H7 (cell line): ENCODE results near the gene FOXRED1. TPM values are rescaled to one million over a fixed set of nuclear protein-coding genes. Genes with fewer than 3 reads are reported as not detected.

ENCODE experiments used
- DNase-seq: peaks from one replicate; pipeline ENCODE4 v3.0.0; 2012
- H3K27me3 ChIP-seq: 2 replicates; pipeline ENCODE4 v1.6.0; 2011; ENCODE audit warnings: mild to moderate bottlenecking, low read length; ENCODE audit not compliant: control insufficient read depth, insufficient read depth
- H3K36me3 ChIP-seq: replicated peaks from 2 replicates; pipeline ENCODE4 v1.5.1; 2011; ENCODE audit warnings: low read length; ENCODE audit not compliant: control insufficient read depth, insufficient read depth
- H3K4me3 ChIP-seq: 2 replicates; pipeline ENCODE4 v1.5.1; 2011; ENCODE audit warnings: low read depth, mild to moderate bottlenecking, control low read depth, low read length, moderate library complexity; ENCODE audit not compliant: insufficient read depth
- total RNA-seq: library from RNA; depleted of rRNA; stranded (reverse); fragments of >200 nt; shearing (Covaris generic); gene quantifications from 2 replicates; pipeline ENCODE4 v1.2.3, GENCODE V29; 2014

FOXRED1 gene
- total RNA-seq, 1 experiment from 2014 or later = 68.7 TPM

DNA sequence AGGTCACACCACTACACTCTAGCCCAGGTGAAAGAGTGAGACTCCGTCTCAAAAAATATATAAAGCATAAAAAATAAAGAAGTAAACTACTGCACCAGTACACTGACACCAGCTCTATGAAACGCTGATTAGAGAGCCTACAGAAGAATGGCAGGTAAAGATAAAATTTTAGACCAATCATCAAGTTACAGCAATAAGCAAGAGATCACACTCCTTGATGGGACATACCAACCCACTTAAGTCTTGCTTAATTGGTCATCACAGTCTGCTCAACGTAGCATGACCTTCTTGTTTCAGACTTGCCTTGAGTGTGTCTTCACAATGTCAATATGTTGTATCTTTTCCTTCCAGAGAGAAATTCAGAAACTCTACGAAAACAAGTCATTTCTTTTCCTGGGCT, 12.7 kb upstream of the FOXRED1 start:
- Histone ChIP-seq H3K4me3 (no peak overlapping the region), H3K36me3 (peaks cover 5% of the 10 kb centered on the region), H3K27me3 (no peaks in the 10 kb centered on the region)
- no peak for DNase-seq

DNA sequence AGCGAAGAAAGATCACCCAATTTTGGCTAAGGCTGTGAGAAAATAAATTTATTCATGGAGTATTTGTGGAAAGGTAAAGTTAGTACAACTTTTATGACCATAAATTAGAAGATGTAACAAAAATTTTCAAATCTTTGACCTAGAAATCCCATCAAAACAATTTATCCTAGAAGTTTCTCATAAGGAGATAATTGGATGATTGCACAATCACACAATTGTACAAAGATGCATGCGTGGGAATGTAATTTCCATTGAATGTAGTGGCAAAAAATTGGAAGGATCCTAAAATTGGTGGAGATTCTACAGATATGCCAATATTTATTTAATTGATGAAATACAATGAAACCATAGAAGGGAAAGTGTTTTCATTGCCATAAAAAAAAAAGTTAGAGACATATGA, 11.8 kb upstream of the FOXRED1 start:
- Histone ChIP-seq H3K36me3 (peaks cover 6% of the 10 kb centered on the region), H3K4me3 (no peak overlapping the region), H3K27me3 (no peaks in the 10 kb centered on the region)
- DNase-seq = no peak

DNA sequence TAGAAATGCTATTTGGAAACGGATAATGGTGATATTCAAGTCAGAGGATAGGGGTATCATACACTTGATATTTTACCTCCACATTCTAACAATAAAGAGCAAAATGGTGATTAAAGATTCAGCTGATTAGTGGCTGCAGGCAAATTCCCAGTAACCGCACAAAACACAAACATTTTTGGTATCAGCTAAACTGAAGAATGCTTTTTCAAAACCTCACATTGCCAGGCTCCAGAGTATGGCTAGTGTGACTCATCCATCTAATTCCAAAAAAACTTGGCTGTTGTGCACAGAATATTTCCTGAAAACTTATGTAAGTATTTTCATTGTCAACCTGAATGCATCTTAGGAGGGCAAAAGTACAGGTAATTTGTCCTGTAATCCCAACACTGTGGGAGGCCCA, 11.2 kb upstream of the FOXRED1 start:
- peaks cover 9% of the 10 kb centered on the region for H3K36me3 ChIP-seq
- no peak overlapping the region for H3K4me3 ChIP-seq
- no peaks in the 10 kb centered on the region for H3K27me3 ChIP-seq
- no peak for DNase-seq

DNA sequence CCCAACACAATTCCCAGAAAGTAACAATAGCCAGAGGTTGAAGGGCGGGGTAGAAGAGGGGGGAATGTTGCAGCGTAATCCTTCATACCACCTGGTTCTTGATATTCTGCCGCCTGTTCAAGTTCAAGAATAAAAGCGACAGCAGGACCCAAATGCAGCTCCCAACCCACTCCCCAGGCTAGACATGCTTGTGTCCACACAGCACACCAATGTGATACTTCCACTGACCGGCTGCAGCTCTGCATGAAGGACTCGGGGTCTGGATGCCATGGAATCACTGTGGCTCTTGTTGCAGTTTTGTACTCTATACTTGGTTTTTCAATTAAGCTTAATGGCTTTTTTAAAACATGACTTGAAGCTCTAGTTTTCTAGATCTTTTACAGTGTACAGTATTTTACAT, 6.7 kb upstream of the FOXRED1 start:
- no peak overlapping the region for H3K4me3 ChIP-seq
- no peaks in the 10 kb centered on the region for H3K27me3 ChIP-seq
- H3K36me3 ChIP-seq = peaks cover 49% of the 10 kb centered on the region
- no peak for DNase-seq

DNA sequence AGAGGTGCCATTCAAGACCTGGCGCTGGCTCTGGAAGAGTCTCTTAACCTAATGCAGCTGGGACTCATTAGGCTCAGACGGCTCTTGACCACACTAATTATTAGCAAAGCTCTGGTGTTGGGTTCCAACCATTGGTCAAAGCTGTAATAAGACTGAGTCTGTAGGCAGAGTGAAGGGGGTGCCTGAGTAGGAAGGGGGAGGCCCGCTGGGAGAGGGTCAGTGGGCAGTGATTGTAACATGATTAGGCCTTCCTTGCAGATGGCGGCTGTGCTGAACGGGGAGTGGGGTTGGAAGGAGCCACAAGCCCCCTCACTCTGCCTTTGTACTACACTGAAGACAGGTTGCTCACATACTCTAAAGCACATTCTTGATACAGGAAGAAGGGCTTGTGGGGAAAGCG, 5.5 kb upstream of the FOXRED1 start:
- H3K27me3 ChIP-seq = no peaks in the 10 kb centered on the region
- no peak for DNase-seq
- peaks cover 48% of the 10 kb centered on the region for H3K36me3 ChIP-seq
- H3K4me3 ChIP-seq = no peak overlapping the region

DNA sequence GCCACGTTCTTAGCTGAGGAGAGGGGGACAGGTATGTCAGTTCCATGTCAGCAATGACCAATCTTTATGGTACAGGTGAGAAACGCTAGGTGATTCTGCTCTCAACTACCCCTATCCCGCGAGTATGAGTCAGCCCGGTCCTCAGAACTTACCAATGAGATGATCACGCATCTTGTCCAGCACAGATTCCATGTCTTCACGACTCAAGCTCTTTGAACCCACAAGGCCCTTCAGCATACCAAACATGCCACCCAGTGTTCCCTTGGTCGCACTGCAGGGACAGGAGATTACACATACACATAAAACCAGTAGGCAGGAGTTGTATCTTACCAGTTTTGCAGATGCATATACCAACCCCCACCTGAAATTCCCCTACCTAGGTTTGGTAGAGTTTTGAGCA, 3.1 kb upstream of the FOXRED1 start:
- Histone ChIP-seq H3K36me3 (peaks cover 48% of the 10 kb centered on the region), H3K27me3 (no peaks in the 10 kb centered on the region), H3K4me3 (no peak overlapping the region)
- DNase-seq = no peak

DNA sequence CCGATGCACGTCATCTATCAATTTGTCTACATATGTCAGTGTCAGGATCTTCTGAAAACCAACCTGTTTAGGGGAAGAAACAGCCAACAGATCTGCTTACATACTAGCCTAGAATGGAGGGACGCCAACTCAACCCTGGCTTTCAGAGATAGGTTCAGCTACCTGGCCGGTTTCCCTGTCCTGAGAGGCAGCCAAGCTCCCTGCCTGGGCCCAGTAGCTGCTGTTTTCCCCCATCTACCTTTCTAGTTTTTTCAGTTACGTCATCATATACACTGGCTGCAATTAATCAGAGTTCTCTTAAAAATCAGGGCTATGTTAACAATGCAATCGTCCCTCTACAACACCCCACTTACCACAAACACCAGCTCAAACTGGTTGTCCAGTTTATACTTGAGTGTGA, 1.3 kb upstream of the FOXRED1 start:
- Histone ChIP-seq H3K36me3 (peaks cover 47% of the 10 kb centered on the region), H3K4me3 (peak overlapping the region; percentile 80), H3K27me3 (no peaks in the 10 kb centered on the region)
- no peak for DNase-seq

DNA sequence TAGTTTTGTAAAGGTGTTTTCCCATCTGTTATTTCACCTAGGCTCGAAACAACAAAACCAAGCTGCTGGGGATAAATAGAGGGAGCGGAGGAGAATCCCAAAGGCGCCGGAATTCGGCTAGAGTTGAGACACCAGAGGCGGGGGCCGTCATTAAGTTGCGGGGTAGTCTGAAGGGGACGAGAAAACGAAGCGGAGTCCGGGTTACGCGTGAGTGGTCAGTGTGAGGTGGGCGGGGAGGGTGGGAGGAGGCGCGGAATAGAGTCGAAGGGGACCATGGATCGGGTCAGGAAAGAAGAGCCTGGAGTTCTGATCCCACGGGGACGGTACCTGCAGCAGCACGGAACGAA, 620 bp upstream of the FOXRED1 start:
- Histone ChIP-seq H3K4me3 (peak overlapping the region; percentile 80), H3K27me3 (no peaks in the 10 kb centered on the region), H3K36me3 (peaks cover 46% of the 10 kb centered on the region)
- DNase-seq = peak; percentile 77

DNA sequence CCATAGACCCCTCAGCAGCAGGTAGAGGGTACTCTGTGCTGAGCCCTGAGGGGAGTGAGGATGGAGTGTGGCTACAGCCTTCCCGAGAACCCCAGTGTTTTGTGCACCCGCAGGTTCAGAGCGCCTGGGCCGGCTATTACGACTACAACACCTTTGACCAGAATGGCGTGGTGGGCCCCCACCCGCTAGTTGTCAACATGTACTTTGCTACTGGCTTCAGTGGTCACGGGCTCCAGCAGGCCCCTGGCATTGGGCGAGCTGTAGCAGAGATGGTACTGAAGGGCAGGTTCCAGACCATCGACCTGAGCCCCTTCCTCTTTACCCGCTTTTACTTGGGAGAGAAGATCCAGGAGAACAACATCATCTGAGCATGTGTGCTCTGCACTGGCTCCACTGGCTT, 8.4 kb downstream of the FOXRED1 start:
- peaks cover 34% of the 10 kb centered on the region for H3K36me3 ChIP-seq
- H3K27me3 ChIP-seq = peaks cover 6% of the 10 kb centered on the region
- no peak for DNase-seq

DNA sequence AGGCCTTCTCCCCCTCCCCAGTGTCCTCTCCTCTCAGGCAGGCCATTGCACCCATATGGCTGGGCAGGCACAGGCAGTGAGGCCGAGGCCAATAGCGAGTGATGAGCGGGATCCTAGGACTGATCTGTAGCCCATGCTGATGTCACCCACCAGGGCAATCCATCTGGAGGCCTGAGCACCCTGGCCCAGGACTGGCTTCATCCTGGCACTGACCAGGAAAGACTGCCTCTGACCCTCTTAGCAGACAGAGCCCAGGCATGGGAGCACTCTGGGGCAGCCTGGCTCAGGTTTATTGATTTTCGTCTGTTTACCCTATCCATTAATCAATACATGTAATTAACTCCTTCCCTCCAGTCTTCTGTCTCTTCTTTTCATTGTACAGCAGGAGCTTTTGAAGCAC, 8.8 kb downstream of the FOXRED1 start:
- Histone ChIP-seq H3K4me3 (no peak overlapping the region), H3K27me3 (peaks cover 6% of the 10 kb centered on the region), H3K36me3 (peaks cover 32% of the 10 kb centered on the region)
- no peak for DNase-seq

More for the DNA sequence above, 8.4 kb downstream of the FOXRED1 start:
- H3K4me3 ChIP-seq = no peak overlapping the region

DNA sequence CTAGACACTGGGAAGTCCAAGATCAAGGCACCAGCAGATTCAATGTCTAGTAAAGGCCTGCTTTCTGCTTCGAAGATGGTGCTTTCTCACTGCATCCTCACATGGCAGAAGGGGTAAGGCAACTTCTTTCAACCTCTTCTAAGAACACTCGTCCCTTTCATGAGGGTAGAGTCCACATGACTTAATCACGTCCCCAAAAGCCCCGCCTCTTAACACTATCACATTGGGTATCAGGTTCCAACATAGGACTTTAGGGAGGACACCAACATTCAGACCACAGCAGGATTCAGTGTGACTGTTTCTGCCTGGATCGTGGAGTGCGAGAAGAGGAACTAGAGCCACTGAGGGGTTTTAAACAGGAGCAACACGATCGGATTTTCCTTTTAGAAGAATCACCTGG, 10.2 kb downstream of the FOXRED1 start:
- Histone ChIP-seq H3K4me3 (no peak overlapping the region), H3K27me3 (peaks cover 9% of the 10 kb centered on the region), H3K36me3 (peaks cover 20% of the 10 kb centered on the region)
- no peak for DNase-seq

DNA sequence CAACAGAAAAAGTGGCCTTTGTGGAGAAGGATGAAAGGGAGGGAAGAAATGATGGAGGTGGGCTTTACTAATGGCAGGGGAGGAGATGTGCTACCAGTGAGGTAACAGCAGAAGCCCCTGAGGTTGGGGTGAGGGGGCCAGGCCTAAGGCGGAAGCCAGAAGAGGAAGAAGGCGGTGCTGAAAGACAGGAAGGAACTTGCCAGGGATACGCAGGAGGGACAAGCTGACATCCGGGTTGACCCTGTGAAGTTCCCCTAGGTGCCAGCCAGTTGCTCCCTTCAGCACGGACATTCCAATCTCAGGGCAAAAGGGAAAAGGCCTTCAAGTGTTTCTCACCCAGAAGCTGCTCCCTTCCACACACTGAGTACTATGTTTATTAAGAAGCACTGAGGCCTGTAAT, 11.6 kb downstream of the FOXRED1 start:
- Histone ChIP-seq H3K36me3 (peaks cover 9% of the 10 kb centered on the region), H3K4me3 (no peak overlapping the region), H3K27me3 (peaks cover 9% of the 10 kb centered on the region)
- no peak for DNase-seq

DNA sequence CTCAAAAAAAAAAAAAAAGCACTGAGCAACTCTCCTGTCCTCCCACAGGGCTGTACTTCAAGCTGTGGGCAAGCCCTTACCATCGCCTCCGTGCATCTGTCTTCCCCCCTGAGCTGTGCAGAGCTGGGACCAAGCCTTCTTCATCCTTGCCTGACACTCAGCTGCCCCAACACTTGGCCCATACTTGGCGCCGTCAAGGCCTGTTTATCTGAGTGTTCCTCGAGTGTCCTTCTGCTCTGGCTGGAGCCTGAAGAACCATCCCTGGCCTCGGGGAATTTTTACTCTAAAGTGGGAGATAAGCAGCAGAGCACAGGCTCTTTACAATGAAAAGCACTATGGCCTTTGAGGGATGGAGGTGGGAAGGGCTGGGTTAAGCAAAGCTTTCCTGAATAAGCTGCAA, 12.3 kb downstream of the FOXRED1 start:
- Histone ChIP-seq H3K4me3 (no peak overlapping the region), H3K27me3 (peaks cover 9% of the 10 kb centered on the region), H3K36me3 (peaks cover 4% of the 10 kb centered on the region)
- no peak for DNase-seq

DNA sequence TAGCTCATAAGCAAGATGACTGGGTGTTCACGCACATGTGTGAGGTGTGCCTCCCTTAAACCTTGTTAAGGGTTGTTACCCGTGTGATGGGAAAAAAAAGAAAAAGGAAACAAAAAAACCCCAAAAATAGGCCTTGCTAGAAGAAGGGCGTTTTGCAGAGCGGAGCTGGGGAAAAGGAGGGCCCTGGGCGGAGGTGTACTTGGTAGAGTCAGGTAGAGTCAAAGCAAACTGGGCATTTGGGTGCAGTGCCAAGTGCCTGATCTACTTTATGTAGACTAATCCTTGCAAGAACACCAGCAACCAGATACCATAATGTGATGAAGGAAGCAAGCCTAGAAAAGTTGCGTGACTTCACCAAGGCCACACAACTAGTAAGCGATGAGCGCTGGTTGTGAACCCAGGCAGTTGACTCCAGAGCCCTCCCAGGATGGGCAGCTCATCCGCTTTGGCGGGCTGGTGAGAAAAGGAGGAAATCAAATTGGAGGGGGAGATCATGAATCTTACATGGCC, 12.8 kb downstream of the FOXRED1 start:
- H3K27me3 ChIP-seq = peaks cover 9% of the 10 kb centered on the region
- DNase-seq = no peak
- H3K4me3 ChIP-seq = no peak overlapping the region
- peaks cover 4% of the 10 kb centered on the region for H3K36me3 ChIP-seq

DNA sequence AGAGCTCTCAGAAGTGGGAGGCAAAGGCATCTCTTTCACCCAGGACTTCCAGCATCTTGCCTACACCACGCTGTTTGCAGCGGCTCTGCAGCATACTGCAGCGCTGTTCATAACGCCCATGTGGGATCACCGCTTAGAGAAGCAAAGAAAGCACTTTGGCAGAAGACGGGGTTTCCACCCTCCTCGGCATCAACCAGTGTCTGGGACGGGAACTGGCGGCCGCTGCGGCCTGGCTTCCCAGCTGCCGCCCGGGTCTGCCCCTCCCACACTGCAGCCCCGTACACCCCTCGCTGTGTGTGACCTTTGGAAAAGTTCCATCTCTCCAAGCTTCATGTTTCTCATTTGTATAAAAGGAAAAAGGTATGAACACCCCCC, 13.4 kb downstream of the FOXRED1 start:
- peak overlapping the region; percentile 72 for H3K4me3 ChIP-seq
- H3K27me3 ChIP-seq = peaks cover 9% of the 10 kb centered on the region
- peak; percentile 82 for DNase-seq
- H3K36me3 ChIP-seq = peaks cover 4% of the 10 kb centered on the region
